GM19395 (cell line): ENCODE results near the gene GPC5.

Experiments
- ATAC-seq: cut with Tn5 transposase; IDR thresholded peaks from one replicate; pipeline ENCODE4 v1.9.1; 2021; ENCODE audit warnings: mild to moderate bottlenecking, moderate library complexity; ENCODE audit not compliant: unreplicated experiment

Gene GPC5

GRCh38 chr13:91533354-91533753, 134.9 kb downstream of the GPC5 start:
- no peak for ATAC-seq

GRCh38 chr13:91534996-91535395, 136.6 kb downstream of the GPC5 start:
- ATAC-seq: no peak

- no peak for ATAC-seq
Observed at GRCh38 chr13:91537376-91537775, 139.0 kb downstream of the GPC5 start.

- ATAC-seq: no peak
Observed at GRCh38 chr13:91539286-91540157, 141.1 kb downstream of the GPC5 start.

GRCh38 chr13:91540158-91540736, 141.8 kb downstream of the GPC5 start:
- no peak for ATAC-seq

GRCh38 chr13:91544723-91545122, 146.3 kb downstream of the GPC5 start:
- ATAC-seq: no peak

- no peak for ATAC-seq
Observed at GRCh38 chr13:91546900-91547299, 148.5 kb downstream of the GPC5 start.

GRCh38 chr13:91553584-91553983, 155.2 kb downstream of the GPC5 start:
- ATAC-seq: no peak

- ATAC-seq: no peak
Observed at GRCh38 chr13:91554101-91554500, 155.7 kb downstream of the GPC5 start.

GRCh38 chr13:91557328-91558090, 159.1 kb downstream of the GPC5 start:
- ATAC-seq: no peak

GRCh38 chr13:91563799-91564198, 165.4 kb downstream of the GPC5 start:
- ATAC-seq: no peak

- ATAC-seq: no peak
Observed at GRCh38 chr13:91564396-91564795, 166.0 kb downstream of the GPC5 start.

GRCh38 chr13:91565296-91565695, 166.9 kb downstream of the GPC5 start:
- no peak for ATAC-seq

GRCh38 chr13:91567485-91568207, 169.2 kb downstream of the GPC5 start:
- no peak for ATAC-seq

GRCh38 chr13:91571681-91572080, 173.3 kb downstream of the GPC5 start:
- ATAC-seq: no peak

GRCh38 chr13:91572439-91572838, 174.0 kb downstream of the GPC5 start:
- ATAC-seq: no peak

GRCh38 chr13:91572944-91573598, 174.7 kb downstream of the GPC5 start:
- no peak for ATAC-seq

- ATAC-seq: no peak
Observed at GRCh38 chr13:91574766-91575165, 176.3 kb downstream of the GPC5 start.

- ATAC-seq: no peak
Observed at GRCh38 chr13:91576590-91576989, 178.2 kb downstream of the GPC5 start.

- no peak for ATAC-seq
Observed at GRCh38 chr13:91579320-91579719, 180.9 kb downstream of the GPC5 start.

GRCh38 chr13:91580749-91581148, 182.3 kb downstream of the GPC5 start:
- ATAC-seq: no peak
